22Rv1 (cell line): ENCODE data around the gene TRO.

Source experiments
- ZFX ChIP-seq: fragments of 450-650 bp; IDR thresholded peaks from 2 replicates; pipeline ENCODE4 v1.6.1; 2017; ENCODE audit warnings: antibody characterized with exemption, borderline replicate concordance
- TF ChIP-seq, protein P1 (sequence below): fragments of 450-650 bp; IDR thresholded peaks from 2 replicates; pipeline ENCODE4 v1.5.1; 2017; ENCODE audit warnings: mild to moderate bottlenecking

DNA sequence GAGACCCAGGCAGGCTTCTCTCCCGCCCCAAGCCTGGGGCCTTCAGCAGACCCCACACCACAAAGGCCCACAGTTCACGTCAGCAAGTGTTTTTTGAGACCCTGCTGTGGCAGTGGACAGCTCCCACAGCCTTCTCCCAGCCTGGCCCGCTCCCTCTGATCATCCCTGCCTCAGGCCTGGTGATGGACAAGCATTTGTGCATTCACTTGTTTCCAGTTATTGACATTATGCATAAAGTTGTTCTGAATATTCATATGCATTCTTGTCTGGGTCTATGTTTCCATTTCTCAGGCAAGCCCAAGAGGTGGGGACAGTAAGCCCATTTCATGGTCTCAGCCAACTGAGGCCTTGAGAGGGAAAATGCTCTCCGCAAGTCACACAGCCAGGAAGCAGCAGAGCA lies 14.7 kb downstream of the TRO start:
- TF ChIP-seq, protein P1, sequence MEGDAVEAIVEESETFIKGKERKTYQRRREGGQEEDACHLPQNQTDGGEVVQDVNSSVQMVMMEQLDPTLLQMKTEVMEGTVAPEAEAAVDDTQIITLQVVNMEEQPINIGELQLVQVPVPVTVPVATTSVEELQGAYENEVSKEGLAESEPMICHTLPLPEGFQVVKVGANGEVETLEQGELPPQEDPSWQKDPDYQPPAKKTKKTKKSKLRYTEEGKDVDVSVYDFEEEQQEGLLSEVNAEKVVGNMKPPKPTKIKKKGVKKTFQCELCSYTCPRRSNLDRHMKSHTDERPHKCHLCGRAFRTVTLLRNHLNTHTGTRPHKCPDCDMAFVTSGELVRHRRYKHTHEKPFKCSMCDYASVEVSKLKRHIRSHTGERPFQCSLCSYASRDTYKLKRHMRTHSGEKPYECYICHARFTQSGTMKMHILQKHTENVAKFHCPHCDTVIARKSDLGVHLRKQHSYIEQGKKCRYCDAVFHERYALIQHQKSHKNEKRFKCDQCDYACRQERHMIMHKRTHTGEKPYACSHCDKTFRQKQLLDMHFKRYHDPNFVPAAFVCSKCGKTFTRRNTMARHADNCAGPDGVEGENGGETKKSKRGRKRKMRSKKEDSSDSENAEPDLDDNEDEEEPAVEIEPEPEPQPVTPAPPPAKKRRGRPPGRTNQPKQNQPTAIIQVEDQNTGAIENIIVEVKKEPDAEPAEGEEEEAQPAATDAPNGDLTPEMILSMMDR: no peak
- TF ChIP-seq ZFX: no peak
